GM23338 (cell line): Measurements from ENCODE around the gene SLC28A1. TPM values are rescaled to one million over a fixed set of nuclear protein-coding genes. Genes with fewer than 3 reads are reported as not detected.

ENCODE experiments used
- ATAC-seq: fragments of 200-7000 bp; cut with Tn5 transposase; 3 replicates; pipeline ENCODE4 v1.9.1; 2020
- DNase-seq: peaks from one replicate; pipeline ENCODE4 v3.0.0-alpha.2; 2015; ENCODE audit warnings: low spot score
- H2AFZ ChIP-seq: fragments of 200-600 bp; sonication (generic); 2 replicates; pipeline ENCODE4 v1.8.0; 2016; ENCODE audit warnings: antibody characterized with exemption, mild to moderate bottlenecking, moderate library complexity
- H3F3A ChIP-seq: fragments of 200-600 bp; sonication (generic); replicated peaks from 2 replicates; pipeline ENCODE4 v1.8.0; 2017; ENCODE audit warnings: antibody characterized with exemption, mixed run types, low read depth
- H3K27ac ChIP-seq: fragments of 200-600 bp; sonication (generic); 2 replicates; pipeline ENCODE4 v1.6.1; 2016; ENCODE audit warnings: low read depth
- H3K27me3 ChIP-seq: fragments of 200-600 bp; sonication (generic); 2 replicates; pipeline ENCODE4 v1.8.0; 2016; ENCODE audit warnings: mild to moderate bottlenecking, mixed run types, moderate library complexity; ENCODE audit not compliant: insufficient read depth
- H3K36me3 ChIP-seq: fragments of 200-600 bp; sonication (generic); 2 replicates; pipeline ENCODE4 v1.8.0; 2016; ENCODE audit warnings: mild to moderate bottlenecking; ENCODE audit not compliant: insufficient read depth
- H3K4me1 ChIP-seq: fragments of 200-600 bp; sonication (generic); 2 replicates; pipeline ENCODE4 v1.8.0; 2016; ENCODE audit warnings: mild to moderate bottlenecking, moderate library complexity; ENCODE audit not compliant: insufficient read depth
- H3K4me2 ChIP-seq: fragments of 200-600 bp; sonication (generic); 2 replicates; pipeline ENCODE4 v1.7.1; 2017; ENCODE audit warnings: mixed run types
- H3K4me3 ChIP-seq: fragments of 200-600 bp; sonication (generic); 2 replicates; pipeline ENCODE4 v1.6.1; 2016; ENCODE audit warnings: mixed run types
- H3K79me2 ChIP-seq: fragments of 200-600 bp; sonication (generic); replicated peaks from 2 replicates; pipeline ENCODE4 v1.8.0; 2017; ENCODE audit warnings: mild to moderate bottlenecking; ENCODE audit not compliant: insufficient read depth
- H3K9me2 ChIP-seq: fragments of 200-600 bp; sonication (generic); 2 replicates; pipeline ENCODE4 v1.8.0; 2017; ENCODE audit not compliant: insufficient read depth
- H4K20me1 ChIP-seq: fragments of 200-600 bp; sonication (generic); replicated peaks from 2 replicates; pipeline ENCODE4 v1.8.0; 2017; ENCODE audit warnings: mild to moderate bottlenecking; ENCODE audit not compliant: insufficient read depth
- H3K27ac Mint-ChIP-seq: 2 replicates; pipeline ENCODE4 v1.8.0; 2020; ENCODE audit warnings: inconsistent platforms, mild to moderate bottlenecking, moderate library complexity, mixed read lengths
- H3K27me3 Mint-ChIP-seq: 3 replicates; pipeline ENCODE4 v1.8.0; 2022; ENCODE audit warnings: low read depth, mild to moderate bottlenecking, moderate library complexity, mixed read lengths, inconsistent platforms; ENCODE audit not compliant: insufficient read depth, poor library complexity
- H3K36me3 Mint-ChIP-seq: 3 replicates; pipeline ENCODE4 v1.8.0; 2021; ENCODE audit warnings: low read depth, mild to moderate bottlenecking, inconsistent platforms, moderate library complexity, mixed read lengths
- H3K4me1 Mint-ChIP-seq: 3 replicates; pipeline ENCODE4 v1.8.0; 2020; ENCODE audit warnings: mild to moderate bottlenecking, inconsistent platforms, mixed read lengths
- H3K4me3 Mint-ChIP-seq: 3 replicates; pipeline ENCODE4 v1.8.0; 2021; ENCODE audit warnings: moderate library complexity, mild to moderate bottlenecking, inconsistent platforms, mixed read lengths
- H3K9me3 Mint-ChIP-seq: 3 replicates; pipeline ENCODE4 v1.8.0; 2020; ENCODE audit warnings: moderate library complexity, mild to moderate bottlenecking, inconsistent platforms, mixed read lengths
- CREB1 ChIP-seq: fragments of 250-450 bp; sonication (Bioruptor Pico); IDR thresholded peaks from 2 replicates; pipeline ENCODE4 v1.5.0; 2020; ENCODE audit warnings: low read depth, mild to moderate bottlenecking, moderate library complexity
- EZH2 ChIP-seq: fragments of 200-600 bp; sonication (generic); IDR thresholded peaks from one replicate; pipeline ENCODE4 v1.8.0; 2017; ENCODE audit warnings: antibody characterized with exemption, mild to moderate bottlenecking, low read depth; ENCODE audit not compliant: unreplicated experiment
- EZH2phosphoT487 ChIP-seq: fragments of 200-600 bp; sonication (generic); IDR thresholded peaks from one replicate; pipeline ENCODE4 v1.8.1; 2018; ENCODE audit warnings: antibody characterized with exemption; ENCODE audit not compliant: unreplicated experiment
- JUNB ChIP-seq: IDR thresholded peaks from one replicate; pipeline ENCODE4 v1.6.1; 2016; ENCODE audit warnings: antibody characterized with exemption; ENCODE audit not compliant: unreplicated experiment
- NANOG ChIP-seq: IDR thresholded peaks from 2 replicates; pipeline ENCODE4 v1.6.1; 2016; ENCODE audit warnings: antibody characterized with exemption, borderline replicate concordance
- POLR2AphosphoS5 ChIP-seq: IDR thresholded peaks from 2 replicates; pipeline ENCODE4 v1.6.1; 2016; ENCODE audit warnings: antibody characterized with exemption, low read depth
- STAT1 ChIP-seq: IDR thresholded peaks from one replicate; pipeline ENCODE4 v1.6.1; 2016; ENCODE audit warnings: antibody characterized with exemption; ENCODE audit not compliant: unreplicated experiment
- ZNF114 ChIP-seq: fragments of 250-450 bp; sonication (Bioruptor Pico); IDR thresholded peaks from 2 replicates; pipeline ENCODE4 v1.5.0; 2020; ENCODE audit warnings: mild to moderate bottlenecking, moderate library complexity
- ZNF331 ChIP-seq: fragments of 250-450 bp; sonication (Bioruptor Pico); IDR thresholded peaks from 2 replicates; pipeline ENCODE4 v1.5.0; 2020; ENCODE audit warnings: low read depth, mild to moderate bottlenecking, moderate library complexity
- polyA plus RNA-seq: library from polyadenylated mRNA; unstranded; fragments of >200 nt; fragmentation: Nextera tagmentation; extraction: Ambion mirVana; gene quantifications from 2 replicates; pipeline ENCODE4 v1.2.1, GENCODE V29; 2016
- total RNA-seq: library from RNA; depleted of rRNA; stranded (reverse); fragments of >200 nt; shearing (Covaris generic); gene quantifications from 2 replicates; pipeline ENCODE4 v1.2.3, GENCODE V29; 2014
- TF ChIP-seq, protein P1 (sequence below), 2 experiments: fragments of 200-600 bp in 1 of 2; sonication (generic) in 1 of 2; conservative IDR thresholded peaks; 2 replicates each; pipeline versions ENCODE4 v1.5.1 to v1.6.1; 2016 to 2017; ENCODE audit warnings: antibody characterized with exemption in 2 of 2, low read depth in 2 of 2, mild to moderate bottlenecking in 2 of 2, moderate library complexity in 1 of 2
- TF ChIP-seq, protein P2 (sequence below): fragments of 250-450 bp; sonication (Bioruptor Pico); IDR thresholded peaks from 2 replicates; pipeline ENCODE4 v1.5.0; 2020; ENCODE audit warnings: mild to moderate bottlenecking, moderate library complexity
- TF ChIP-seq, protein P3 (sequence below): IDR thresholded peaks from 2 replicates; pipeline ENCODE4 v1.6.1; 2016; ENCODE audit warnings: antibody characterized with exemption
- TF ChIP-seq, protein P4 (sequence below): IDR thresholded peaks from one replicate; pipeline ENCODE4 v1.6.1; 2018; ENCODE audit warnings: antibody characterized with exemption; ENCODE audit not compliant: unreplicated experiment

SLC28A1 gene
- total and polyA plus RNA-seq, 2 experiments from 2014 or later = not detected

DNA sequence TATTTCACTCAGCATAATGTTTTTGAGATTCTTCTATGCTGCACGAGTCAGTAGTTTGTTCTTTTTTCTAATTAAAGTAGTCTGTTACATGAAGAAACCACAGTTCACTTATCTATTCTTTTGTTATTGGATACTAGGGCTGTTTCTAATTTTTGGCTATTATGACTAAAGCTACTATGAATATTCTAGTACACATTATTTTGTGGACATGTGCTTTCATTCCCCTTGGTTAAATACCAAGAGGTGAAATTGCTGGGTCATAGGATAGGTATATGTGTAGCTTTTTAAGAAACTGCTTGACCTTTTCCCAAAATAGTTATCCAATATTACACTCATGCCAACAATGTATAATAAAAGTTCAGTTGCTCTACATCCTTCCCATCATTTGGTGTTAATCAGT lies 106.0 kb downstream of the SLC28A1 start:
- H3K4me1 ChIP-seq = peaks cover 11% of the 10 kb centered on the region; the same call in 1 of the 2 replicates
- Mint-ChIP-seq H3K4me1 (peaks cover 6% of the 10 kb centered on the region; the same call in 2 of the 3 replicates), H3K9me3 (no peaks in the 10 kb centered on the region)

More for the DNA sequence above, 106.0 kb downstream of the SLC28A1 start:
- DNase-seq (no peak), ATAC-seq (no peak)
- Histone ChIP-seq H3K4me3 (no peak overlapping the region), H3K9me2 (no peaks in the 10 kb centered on the region), H3K4me2 (no peak overlapping the region), H2AFZ (no peak overlapping the region), H3K27ac (no peak overlapping the region), H3K36me3 (no peaks in the 10 kb centered on the region), H4K20me1 (no peaks in the 10 kb centered on the region), H3K27me3 (no peaks in the 10 kb centered on the region; the same call in 1 of the 2 replicates), H3K79me2 (peaks cover 10% of the 10 kb centered on the region; the same call in 1 of the 2 replicates), H3F3A (no peaks in the 10 kb centered on the region)
- Mint-ChIP-seq H3K27ac (no peak overlapping the region), H3K36me3 (no peaks in the 10 kb centered on the region; the same call in 2 of the 3 replicates), H3K27me3 (no peaks in the 10 kb centered on the region), H3K4me3 (no peak overlapping the region)
- TF ChIP-seq ZNF114 (CRISPR knock-in tag) = no peak
- TF ChIP-seq, protein P1, sequence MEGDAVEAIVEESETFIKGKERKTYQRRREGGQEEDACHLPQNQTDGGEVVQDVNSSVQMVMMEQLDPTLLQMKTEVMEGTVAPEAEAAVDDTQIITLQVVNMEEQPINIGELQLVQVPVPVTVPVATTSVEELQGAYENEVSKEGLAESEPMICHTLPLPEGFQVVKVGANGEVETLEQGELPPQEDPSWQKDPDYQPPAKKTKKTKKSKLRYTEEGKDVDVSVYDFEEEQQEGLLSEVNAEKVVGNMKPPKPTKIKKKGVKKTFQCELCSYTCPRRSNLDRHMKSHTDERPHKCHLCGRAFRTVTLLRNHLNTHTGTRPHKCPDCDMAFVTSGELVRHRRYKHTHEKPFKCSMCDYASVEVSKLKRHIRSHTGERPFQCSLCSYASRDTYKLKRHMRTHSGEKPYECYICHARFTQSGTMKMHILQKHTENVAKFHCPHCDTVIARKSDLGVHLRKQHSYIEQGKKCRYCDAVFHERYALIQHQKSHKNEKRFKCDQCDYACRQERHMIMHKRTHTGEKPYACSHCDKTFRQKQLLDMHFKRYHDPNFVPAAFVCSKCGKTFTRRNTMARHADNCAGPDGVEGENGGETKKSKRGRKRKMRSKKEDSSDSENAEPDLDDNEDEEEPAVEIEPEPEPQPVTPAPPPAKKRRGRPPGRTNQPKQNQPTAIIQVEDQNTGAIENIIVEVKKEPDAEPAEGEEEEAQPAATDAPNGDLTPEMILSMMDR (conservative IDR thresholded peaks at IDR 0.05; ENCODE audit: low read depth in 2 of 2) = no peak
- no peak for TF ChIP-seq CREB1 (CRISPR knock-in tag)
- TF ChIP-seq, protein P2, sequence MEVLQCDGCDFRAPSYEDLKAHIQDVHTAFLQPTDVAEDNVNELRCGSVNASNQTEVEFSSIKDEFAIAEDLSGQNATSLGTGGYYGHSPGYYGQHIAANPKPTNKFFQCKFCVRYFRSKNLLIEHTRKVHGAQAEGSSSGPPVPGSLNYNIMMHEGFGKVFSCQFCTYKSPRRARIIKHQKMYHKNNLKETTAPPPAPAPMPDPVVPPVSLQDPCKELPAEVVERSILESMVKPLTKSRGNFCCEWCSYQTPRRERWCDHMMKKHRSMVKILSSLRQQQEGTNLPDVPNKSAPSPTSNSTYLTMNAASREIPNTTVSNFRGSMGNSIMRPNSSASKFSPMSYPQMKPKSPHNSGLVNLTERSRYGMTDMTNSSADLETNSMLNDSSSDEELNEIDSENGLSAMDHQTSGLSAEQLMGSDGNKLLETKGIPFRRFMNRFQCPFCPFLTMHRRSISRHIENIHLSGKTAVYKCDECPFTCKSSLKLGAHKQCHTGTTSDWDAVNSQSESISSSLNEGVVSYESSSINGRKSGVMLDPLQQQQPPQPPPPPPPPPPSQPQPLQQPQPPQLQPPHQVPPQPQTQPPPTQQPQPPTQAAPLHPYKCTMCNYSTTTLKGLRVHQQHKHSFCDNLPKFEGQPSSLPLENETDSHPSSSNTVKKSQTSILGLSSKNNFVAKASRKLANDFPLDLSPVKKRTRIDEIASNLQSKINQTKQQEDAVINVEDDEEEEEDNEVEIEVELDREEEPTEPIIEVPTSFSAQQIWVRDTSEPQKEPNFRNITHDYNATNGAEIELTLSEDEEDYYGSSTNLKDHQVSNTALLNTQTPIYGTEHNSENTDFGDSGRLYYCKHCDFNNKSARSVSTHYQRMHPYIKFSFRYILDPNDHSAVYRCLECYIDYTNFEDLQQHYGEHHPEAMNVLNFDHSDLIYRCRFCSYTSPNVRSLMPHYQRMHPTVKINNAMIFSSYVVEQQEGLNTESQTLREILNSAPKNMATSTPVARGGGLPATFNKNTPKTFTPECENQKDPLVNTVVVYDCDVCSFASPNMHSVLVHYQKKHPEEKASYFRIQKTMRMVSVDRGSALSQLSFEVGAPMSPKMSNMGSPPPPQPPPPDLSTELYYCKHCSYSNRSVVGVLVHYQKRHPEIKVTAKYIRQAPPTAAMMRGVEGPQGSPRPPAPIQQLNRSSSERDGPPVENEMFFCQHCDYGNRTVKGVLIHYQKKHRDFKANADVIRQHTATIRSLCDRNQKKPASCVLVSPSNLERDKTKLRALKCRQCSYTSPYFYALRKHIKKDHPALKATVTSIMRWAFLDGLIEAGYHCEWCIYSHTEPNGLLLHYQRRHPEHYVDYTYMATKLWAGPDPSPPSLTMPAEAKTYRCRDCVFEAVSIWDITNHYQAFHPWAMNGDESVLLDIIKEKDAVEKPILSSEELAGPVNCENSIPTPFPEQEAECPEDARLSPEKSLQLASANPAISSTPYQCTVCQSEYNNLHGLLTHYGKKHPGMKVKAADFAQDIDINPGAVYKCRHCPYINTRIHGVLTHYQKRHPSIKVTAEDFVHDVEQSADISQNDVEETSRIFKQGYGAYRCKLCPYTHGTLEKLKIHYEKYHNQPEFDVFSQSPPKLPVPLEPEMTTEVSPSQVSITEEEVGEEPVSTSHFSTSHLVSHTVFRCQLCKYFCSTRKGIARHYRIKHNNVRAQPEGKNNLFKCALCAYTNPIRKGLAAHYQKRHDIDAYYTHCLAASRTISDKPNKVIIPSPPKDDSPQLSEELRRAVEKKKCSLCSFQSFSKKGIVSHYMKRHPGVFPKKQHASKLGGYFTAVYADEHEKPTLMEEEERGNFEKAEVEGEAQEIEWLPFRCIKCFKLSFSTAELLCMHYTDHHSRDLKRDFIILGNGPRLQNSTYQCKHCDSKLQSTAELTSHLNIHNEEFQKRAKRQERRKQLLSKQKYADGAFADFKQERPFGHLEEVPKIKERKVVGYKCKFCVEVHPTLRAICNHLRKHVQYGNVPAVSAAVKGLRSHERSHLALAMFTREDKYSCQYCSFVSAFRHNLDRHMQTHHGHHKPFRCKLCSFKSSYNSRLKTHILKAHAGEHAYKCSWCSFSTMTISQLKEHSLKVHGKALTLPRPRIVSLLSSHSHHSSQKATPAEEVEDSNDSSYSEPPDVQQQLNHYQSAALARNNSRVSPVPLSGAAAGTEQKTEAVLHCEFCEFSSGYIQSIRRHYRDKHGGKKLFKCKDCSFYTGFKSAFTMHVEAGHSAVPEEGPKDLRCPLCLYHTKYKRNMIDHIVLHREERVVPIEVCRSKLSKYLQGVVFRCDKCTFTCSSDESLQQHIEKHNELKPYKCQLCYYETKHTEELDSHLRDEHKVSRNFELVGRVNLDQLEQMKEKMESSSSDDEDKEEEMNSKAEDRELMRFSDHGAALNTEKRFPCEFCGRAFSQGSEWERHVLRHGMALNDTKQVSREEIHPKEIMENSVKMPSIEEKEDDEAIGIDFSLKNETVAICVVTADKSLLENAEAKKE = no peak
- no peak for TF ChIP-seq EZH2
- TF ChIP-seq STAT1 = no peak
- TF ChIP-seq, protein P3, sequence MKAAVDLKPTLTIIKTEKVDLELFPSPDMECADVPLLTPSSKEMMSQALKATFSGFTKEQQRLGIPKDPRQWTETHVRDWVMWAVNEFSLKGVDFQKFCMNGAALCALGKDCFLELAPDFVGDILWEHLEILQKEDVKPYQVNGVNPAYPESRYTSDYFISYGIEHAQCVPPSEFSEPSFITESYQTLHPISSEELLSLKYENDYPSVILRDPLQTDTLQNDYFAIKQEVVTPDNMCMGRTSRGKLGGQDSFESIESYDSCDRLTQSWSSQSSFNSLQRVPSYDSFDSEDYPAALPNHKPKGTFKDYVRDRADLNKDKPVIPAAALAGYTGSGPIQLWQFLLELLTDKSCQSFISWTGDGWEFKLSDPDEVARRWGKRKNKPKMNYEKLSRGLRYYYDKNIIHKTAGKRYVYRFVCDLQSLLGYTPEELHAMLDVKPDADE = no peak
- no peak for TF ChIP-seq POLR2AphosphoS5
- TF ChIP-seq, protein P4, sequence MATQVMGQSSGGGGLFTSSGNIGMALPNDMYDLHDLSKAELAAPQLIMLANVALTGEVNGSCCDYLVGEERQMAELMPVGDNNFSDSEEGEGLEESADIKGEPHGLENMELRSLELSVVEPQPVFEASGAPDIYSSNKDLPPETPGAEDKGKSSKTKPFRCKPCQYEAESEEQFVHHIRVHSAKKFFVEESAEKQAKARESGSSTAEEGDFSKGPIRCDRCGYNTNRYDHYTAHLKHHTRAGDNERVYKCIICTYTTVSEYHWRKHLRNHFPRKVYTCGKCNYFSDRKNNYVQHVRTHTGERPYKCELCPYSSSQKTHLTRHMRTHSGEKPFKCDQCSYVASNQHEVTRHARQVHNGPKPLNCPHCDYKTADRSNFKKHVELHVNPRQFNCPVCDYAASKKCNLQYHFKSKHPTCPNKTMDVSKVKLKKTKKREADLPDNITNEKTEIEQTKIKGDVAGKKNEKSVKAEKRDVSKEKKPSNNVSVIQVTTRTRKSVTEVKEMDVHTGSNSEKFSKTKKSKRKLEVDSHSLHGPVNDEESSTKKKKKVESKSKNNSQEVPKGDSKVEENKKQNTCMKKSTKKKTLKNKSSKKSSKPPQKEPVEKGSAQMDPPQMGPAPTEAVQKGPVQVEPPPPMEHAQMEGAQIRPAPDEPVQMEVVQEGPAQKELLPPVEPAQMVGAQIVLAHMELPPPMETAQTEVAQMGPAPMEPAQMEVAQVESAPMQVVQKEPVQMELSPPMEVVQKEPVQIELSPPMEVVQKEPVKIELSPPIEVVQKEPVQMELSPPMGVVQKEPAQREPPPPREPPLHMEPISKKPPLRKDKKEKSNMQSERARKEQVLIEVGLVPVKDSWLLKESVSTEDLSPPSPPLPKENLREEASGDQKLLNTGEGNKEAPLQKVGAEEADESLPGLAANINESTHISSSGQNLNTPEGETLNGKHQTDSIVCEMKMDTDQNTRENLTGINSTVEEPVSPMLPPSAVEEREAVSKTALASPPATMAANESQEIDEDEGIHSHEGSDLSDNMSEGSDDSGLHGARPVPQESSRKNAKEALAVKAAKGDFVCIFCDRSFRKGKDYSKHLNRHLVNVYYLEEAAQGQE = no peak
- TF ChIP-seq JUNB = no peak
- no peak for TF ChIP-seq ZNF331
- no peak for TF ChIP-seq EZH2phosphoT487
- no peak for TF ChIP-seq NANOG
